ENCODE data around the gene ARHGAP6.

The ARHGAP6 gene

DNA sequence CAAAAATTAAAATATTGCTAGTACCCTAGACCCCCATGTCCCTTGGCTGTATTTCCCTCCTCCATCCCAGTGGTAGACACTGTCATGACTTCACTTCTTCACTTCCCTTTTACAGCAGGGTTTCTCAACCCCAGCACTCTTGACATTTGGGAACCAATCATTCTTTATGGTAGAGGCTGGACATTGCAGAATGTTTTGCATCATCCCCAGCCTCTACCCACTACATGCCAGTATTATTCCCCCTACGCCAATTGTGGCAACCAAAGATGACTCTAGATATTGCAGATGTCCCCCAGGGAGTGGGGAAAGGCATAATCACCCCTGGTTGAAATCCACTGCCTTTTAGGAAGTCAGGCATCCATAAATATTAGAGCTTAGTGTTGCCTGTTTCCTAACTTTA lies 233.9 kb downstream of the ARHGAP6 start:
- ATAC-seq, result no peak
- no peak for TF ChIP-seq OSR1 (CRISPR knock-in tag; IDR thresholded peaks at IDR 0.05)
- TF ChIP-seq, protein P1, sequence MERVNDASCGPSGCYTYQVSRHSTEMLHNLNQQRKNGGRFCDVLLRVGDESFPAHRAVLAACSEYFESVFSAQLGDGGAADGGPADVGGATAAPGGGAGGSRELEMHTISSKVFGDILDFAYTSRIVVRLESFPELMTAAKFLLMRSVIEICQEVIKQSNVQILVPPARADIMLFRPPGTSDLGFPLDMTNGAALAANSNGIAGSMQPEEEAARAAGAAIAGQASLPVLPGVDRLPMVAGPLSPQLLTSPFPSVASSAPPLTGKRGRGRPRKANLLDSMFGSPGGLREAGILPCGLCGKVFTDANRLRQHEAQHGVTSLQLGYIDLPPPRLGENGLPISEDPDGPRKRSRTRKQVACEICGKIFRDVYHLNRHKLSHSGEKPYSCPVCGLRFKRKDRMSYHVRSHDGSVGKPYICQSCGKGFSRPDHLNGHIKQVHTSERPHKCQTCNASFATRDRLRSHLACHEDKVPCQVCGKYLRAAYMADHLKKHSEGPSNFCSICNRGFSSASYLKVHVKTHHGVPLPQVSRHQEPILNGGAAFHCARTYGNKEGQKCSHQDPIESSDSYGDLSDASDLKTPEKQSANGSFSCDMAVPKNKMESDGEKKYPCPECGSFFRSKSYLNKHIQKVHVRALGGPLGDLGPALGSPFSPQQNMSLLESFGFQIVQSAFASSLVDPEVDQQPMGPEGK (CRISPR knock-in tag; IDR thresholded peaks at IDR 0.05; ENCODE audit: borderline replicate concordance), result no peak
- TF ChIP-seq TCF4 (CRISPR knock-in tag; IDR thresholded peaks at IDR 0.05; ENCODE audit: borderline replicate concordance), result no peak
- TF ChIP-seq GLIS3 (CRISPR knock-in tag; IDR thresholded peaks at IDR 0.05), result no peak
- TF ChIP-seq ZFP3 (CRISPR knock-in tag; IDR thresholded peaks at IDR 0.05), result no peak
- no peak for TF ChIP-seq ZNF8 (CRISPR knock-in tag; IDR thresholded peaks at IDR 0.05)
- TF ChIP-seq, protein P2, sequence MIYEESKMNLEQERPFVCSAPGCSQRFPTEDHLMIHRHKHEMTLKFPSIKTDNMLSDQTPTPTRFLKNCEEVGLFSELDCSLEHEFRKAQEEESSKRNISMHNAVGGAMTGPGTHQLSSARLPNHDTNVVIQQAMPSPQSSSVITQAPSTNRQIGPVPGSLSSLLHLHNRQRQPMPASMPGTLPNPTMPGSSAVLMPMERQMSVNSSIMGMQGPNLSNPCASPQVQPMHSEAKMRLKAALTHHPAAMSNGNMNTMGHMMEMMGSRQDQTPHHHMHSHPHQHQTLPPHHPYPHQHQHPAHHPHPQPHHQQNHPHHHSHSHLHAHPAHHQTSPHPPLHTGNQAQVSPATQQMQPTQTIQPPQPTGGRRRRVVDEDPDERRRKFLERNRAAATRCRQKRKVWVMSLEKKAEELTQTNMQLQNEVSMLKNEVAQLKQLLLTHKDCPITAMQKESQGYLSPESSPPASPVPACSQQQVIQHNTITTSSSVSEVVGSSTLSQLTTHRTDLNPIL (CRISPR knock-in tag; IDR thresholded peaks at IDR 0.05; ENCODE audit: low read depth), result no peak
- TF ChIP-seq ZFP30 (CRISPR knock-in tag; IDR thresholded peaks at IDR 0.05), result no peak
- TF ChIP-seq, protein P3, sequence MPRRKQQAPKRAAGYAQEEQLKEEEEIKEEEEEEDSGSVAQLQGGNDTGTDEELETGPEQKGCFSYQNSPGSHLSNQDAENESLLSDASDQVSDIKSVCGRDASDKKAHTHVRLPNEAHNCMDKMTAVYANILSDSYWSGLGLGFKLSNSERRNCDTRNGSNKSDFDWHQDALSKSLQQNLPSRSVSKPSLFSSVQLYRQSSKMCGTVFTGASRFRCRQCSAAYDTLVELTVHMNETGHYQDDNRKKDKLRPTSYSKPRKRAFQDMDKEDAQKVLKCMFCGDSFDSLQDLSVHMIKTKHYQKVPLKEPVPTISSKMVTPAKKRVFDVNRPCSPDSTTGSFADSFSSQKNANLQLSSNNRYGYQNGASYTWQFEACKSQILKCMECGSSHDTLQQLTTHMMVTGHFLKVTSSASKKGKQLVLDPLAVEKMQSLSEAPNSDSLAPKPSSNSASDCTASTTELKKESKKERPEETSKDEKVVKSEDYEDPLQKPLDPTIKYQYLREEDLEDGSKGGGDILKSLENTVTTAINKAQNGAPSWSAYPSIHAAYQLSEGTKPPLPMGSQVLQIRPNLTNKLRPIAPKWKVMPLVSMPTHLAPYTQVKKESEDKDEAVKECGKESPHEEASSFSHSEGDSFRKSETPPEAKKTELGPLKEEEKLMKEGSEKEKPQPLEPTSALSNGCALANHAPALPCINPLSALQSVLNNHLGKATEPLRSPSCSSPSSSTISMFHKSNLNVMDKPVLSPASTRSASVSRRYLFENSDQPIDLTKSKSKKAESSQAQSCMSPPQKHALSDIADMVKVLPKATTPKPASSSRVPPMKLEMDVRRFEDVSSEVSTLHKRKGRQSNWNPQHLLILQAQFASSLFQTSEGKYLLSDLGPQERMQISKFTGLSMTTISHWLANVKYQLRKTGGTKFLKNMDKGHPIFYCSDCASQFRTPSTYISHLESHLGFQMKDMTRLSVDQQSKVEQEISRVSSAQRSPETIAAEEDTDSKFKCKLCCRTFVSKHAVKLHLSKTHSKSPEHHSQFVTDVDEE (CRISPR knock-in tag; IDR thresholded peaks at IDR 0.05), result no peak
- no peak for TF ChIP-seq TOX (CRISPR knock-in tag; IDR thresholded peaks at IDR 0.05; ENCODE audit: borderline replicate concordance)
- TF ChIP-seq, protein P4, sequence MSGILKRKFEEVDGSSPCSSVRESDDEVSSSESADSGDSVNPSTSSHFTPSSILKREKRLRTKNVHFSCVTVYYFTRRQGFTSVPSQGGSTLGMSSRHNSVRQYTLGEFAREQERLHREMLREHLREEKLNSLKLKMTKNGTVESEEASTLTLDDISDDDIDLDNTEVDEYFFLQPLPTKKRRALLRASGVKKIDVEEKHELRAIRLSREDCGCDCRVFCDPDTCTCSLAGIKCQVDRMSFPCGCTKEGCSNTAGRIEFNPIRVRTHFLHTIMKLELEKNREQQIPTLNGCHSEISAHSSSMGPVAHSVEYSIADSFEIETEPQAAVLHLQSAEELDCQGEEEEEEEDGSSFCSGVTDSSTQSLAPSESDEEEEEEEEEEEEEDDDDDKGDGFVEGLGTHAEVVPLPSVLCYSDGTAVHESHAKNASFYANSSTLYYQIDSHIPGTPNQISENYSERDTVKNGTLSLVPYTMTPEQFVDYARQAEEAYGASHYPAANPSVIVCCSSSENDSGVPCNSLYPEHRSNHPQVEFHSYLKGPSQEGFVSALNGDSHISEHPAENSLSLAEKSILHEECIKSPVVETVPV (CRISPR knock-in tag; IDR thresholded peaks at IDR 0.05), result no peak
- no peak for TF ChIP-seq PPARA (CRISPR knock-in tag; IDR thresholded peaks at IDR 0.05; ENCODE audit: borderline replicate concordance)
- no peak for TF ChIP-seq ESRRG (CRISPR knock-in tag; IDR thresholded peaks at IDR 0.05)
- TF ChIP-seq ISL1 (CRISPR knock-in tag; IDR thresholded peaks at IDR 0.05), result no peak
- TF ChIP-seq ZNF565 (CRISPR knock-in tag; conservative IDR thresholded peaks at IDR 0.05; ENCODE audit: low read depth), result no peak

DNA sequence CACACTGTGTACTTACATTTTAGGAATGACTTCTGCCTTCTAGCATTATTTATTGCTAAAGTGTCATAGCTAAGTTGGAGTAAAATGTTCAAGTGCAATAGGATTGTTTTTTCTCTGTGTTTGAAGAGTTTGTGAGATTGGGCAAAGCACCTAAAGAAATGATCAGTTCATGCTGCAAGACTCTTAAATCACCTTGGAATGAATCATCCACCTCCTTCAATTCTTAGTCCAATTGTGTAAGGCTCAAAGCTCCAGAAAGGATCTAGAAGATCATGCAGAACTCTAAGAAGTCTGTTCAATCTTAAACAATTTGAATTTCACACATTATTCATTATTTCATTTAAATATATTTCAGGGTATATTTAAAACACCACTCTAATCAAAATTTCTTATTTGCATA lies 235.4 kb downstream of the ARHGAP6 start:
- no peak for ATAC-seq

More for the DNA sequence above, 235.4 kb downstream of the ARHGAP6 start:
- no peak for TF ChIP-seq ZFP30 (CRISPR knock-in tag; IDR thresholded peaks at IDR 0.05)
- TF ChIP-seq ESRRG (CRISPR knock-in tag; IDR thresholded peaks at IDR 0.05), result no peak
- TF ChIP-seq TOX (CRISPR knock-in tag; IDR thresholded peaks at IDR 0.05; ENCODE audit: borderline replicate concordance), result no peak
- no peak for TF ChIP-seq GLIS3 (CRISPR knock-in tag; IDR thresholded peaks at IDR 0.05)
- TF ChIP-seq, protein P3 (CRISPR knock-in tag; IDR thresholded peaks at IDR 0.05), result no peak
- TF ChIP-seq, protein P2 (CRISPR knock-in tag; IDR thresholded peaks at IDR 0.05; ENCODE audit: low read depth), result no peak
- TF ChIP-seq, protein P1 (CRISPR knock-in tag; IDR thresholded peaks at IDR 0.05; ENCODE audit: borderline replicate concordance), result no peak
- TF ChIP-seq, protein P4 (CRISPR knock-in tag; IDR thresholded peaks at IDR 0.05), result no peak
- no peak for TF ChIP-seq SNAI2 (CRISPR knock-in tag; IDR thresholded peaks at IDR 0.05)
- TF ChIP-seq ZC3H10 (CRISPR knock-in tag; IDR thresholded peaks at IDR 0.05), result no peak
- TF ChIP-seq ZNF8 (CRISPR knock-in tag; IDR thresholded peaks at IDR 0.05), result no peak
- no peak for TF ChIP-seq OSR1 (CRISPR knock-in tag; IDR thresholded peaks at IDR 0.05)
- no peak for TF ChIP-seq ZNF565 (CRISPR knock-in tag; conservative IDR thresholded peaks at IDR 0.05; ENCODE audit: low read depth)
- no peak for TF ChIP-seq CSDC2 (CRISPR knock-in tag; IDR thresholded peaks at IDR 0.05)
- TF ChIP-seq, protein P5, sequence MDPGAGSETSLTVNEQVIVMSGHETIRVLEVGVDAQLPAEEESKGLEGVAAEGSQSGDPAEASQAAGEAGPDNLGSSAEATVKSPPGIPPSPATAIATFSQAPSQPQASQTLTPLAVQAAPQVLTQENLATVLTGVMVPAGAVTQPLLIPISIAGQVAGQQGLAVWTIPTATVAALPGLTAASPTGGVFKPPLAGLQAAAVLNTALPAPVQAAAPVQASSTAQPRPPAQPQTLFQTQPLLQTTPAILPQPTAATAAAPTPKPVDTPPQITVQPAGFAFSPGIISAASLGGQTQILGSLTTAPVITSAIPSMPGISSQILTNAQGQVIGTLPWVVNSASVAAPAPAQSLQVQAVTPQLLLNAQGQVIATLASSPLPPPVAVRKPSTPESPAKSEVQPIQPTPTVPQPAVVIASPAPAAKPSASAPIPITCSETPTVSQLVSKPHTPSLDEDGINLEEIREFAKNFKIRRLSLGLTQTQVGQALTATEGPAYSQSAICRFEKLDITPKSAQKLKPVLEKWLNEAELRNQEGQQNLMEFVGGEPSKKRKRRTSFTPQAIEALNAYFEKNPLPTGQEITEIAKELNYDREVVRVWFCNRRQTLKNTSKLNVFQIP (CRISPR knock-in tag; IDR thresholded peaks at IDR 0.05; ENCODE audit: borderline replicate concordance, low read depth), result no peak
